GM23338 (cell line): ENCODE data around the gene UNC45A.

Source experiments
- CREB1 ChIP-seq: fragments of 250-450 bp; sonication (Bioruptor Pico); IDR thresholded peaks from 2 replicates; pipeline ENCODE4 v1.5.0; 2020; ENCODE audit warnings: low read depth, mild to moderate bottlenecking, moderate library complexity
- ETS1 ChIP-seq: IDR thresholded peaks from 2 replicates; pipeline ENCODE4 v1.6.1; 2016; ENCODE audit warnings: antibody characterized with exemption
- EZH2 ChIP-seq: fragments of 200-600 bp; sonication (generic); IDR thresholded peaks from one replicate; pipeline ENCODE4 v1.8.0; 2017; ENCODE audit warnings: antibody characterized with exemption, mild to moderate bottlenecking, low read depth; ENCODE audit not compliant: unreplicated experiment
- EZH2phosphoT487 ChIP-seq: fragments of 200-600 bp; sonication (generic); IDR thresholded peaks from one replicate; pipeline ENCODE4 v1.8.1; 2018; ENCODE audit warnings: antibody characterized with exemption; ENCODE audit not compliant: unreplicated experiment
- JUNB ChIP-seq: IDR thresholded peaks from one replicate; pipeline ENCODE4 v1.6.1; 2016; ENCODE audit warnings: antibody characterized with exemption; ENCODE audit not compliant: unreplicated experiment
- NANOG ChIP-seq: IDR thresholded peaks from 2 replicates; pipeline ENCODE4 v1.6.1; 2016; ENCODE audit warnings: antibody characterized with exemption, borderline replicate concordance
- POLR2AphosphoS5 ChIP-seq: IDR thresholded peaks from 2 replicates; pipeline ENCODE4 v1.6.1; 2016; ENCODE audit warnings: antibody characterized with exemption, low read depth
- REST ChIP-seq: IDR thresholded peaks from one replicate; pipeline ENCODE4 v1.6.1; 2018; ENCODE audit warnings: antibody characterized with exemption; ENCODE audit not compliant: unreplicated experiment
- STAT1 ChIP-seq: IDR thresholded peaks from one replicate; pipeline ENCODE4 v1.6.1; 2016; ENCODE audit warnings: antibody characterized with exemption; ENCODE audit not compliant: unreplicated experiment
- ZNF114 ChIP-seq: fragments of 250-450 bp; sonication (Bioruptor Pico); IDR thresholded peaks from 2 replicates; pipeline ENCODE4 v1.5.0; 2020; ENCODE audit warnings: mild to moderate bottlenecking, moderate library complexity
- ZNF331 ChIP-seq: fragments of 250-450 bp; sonication (Bioruptor Pico); IDR thresholded peaks from 2 replicates; pipeline ENCODE4 v1.5.0; 2020; ENCODE audit warnings: low read depth, mild to moderate bottlenecking, moderate library complexity
- ZNF462 ChIP-seq: fragments of 250-450 bp; sonication (Bioruptor Pico); IDR thresholded peaks from 2 replicates; pipeline ENCODE4 v1.5.0; 2020; ENCODE audit warnings: mild to moderate bottlenecking, moderate library complexity
- TF ChIP-seq, protein P1 (sequence below), 2 experiments: fragments of 200-600 bp in 1 of 2; sonication (generic) in 1 of 2; conservative IDR thresholded peaks; 2 replicates each; pipeline versions ENCODE4 v1.5.1 to v1.6.1; 2016 to 2017; ENCODE audit warnings: antibody characterized with exemption in 2 of 2, low read depth in 2 of 2, mild to moderate bottlenecking in 2 of 2, moderate library complexity in 1 of 2

- TF ChIP-seq, protein P1, sequence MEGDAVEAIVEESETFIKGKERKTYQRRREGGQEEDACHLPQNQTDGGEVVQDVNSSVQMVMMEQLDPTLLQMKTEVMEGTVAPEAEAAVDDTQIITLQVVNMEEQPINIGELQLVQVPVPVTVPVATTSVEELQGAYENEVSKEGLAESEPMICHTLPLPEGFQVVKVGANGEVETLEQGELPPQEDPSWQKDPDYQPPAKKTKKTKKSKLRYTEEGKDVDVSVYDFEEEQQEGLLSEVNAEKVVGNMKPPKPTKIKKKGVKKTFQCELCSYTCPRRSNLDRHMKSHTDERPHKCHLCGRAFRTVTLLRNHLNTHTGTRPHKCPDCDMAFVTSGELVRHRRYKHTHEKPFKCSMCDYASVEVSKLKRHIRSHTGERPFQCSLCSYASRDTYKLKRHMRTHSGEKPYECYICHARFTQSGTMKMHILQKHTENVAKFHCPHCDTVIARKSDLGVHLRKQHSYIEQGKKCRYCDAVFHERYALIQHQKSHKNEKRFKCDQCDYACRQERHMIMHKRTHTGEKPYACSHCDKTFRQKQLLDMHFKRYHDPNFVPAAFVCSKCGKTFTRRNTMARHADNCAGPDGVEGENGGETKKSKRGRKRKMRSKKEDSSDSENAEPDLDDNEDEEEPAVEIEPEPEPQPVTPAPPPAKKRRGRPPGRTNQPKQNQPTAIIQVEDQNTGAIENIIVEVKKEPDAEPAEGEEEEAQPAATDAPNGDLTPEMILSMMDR (conservative IDR thresholded peaks at IDR 0.05; ENCODE audit: low read depth in 2 of 2) = no peak
- no peak for TF ChIP-seq EZH2phosphoT487
- TF ChIP-seq JUNB = no peak
- TF ChIP-seq EZH2 = no peak
- TF ChIP-seq POLR2AphosphoS5 = no peak
- no peak for TF ChIP-seq REST
- TF ChIP-seq NANOG = no peak
- TF ChIP-seq ZNF331 (CRISPR knock-in tag) = no peak
- no peak for TF ChIP-seq ETS1
- no peak for TF ChIP-seq ZNF114 (CRISPR knock-in tag)
- no peak for TF ChIP-seq CREB1 (CRISPR knock-in tag)
- TF ChIP-seq ZNF462 = no peak
- no peak for TF ChIP-seq STAT1
Measured at GRCh38 chr15:90960298-90961091, 25.4 kb downstream of the UNC45A start.
